HG03159 (cell line): Measurements from ENCODE around the gene NTMT1.

ENCODE experiments used
- ATAC-seq: cut with Tn5 transposase; IDR thresholded peaks from one replicate; pipeline ENCODE4 v1.9.1; 2021; ENCODE audit warnings: mild to moderate bottlenecking, moderate library complexity; ENCODE audit not compliant: unreplicated experiment

NTMT1 gene

GRCh38 chr9:129596541-129597331 lies 29.2 kb upstream of the NTMT1 start:
- ATAC-seq: no peak

DNA sequence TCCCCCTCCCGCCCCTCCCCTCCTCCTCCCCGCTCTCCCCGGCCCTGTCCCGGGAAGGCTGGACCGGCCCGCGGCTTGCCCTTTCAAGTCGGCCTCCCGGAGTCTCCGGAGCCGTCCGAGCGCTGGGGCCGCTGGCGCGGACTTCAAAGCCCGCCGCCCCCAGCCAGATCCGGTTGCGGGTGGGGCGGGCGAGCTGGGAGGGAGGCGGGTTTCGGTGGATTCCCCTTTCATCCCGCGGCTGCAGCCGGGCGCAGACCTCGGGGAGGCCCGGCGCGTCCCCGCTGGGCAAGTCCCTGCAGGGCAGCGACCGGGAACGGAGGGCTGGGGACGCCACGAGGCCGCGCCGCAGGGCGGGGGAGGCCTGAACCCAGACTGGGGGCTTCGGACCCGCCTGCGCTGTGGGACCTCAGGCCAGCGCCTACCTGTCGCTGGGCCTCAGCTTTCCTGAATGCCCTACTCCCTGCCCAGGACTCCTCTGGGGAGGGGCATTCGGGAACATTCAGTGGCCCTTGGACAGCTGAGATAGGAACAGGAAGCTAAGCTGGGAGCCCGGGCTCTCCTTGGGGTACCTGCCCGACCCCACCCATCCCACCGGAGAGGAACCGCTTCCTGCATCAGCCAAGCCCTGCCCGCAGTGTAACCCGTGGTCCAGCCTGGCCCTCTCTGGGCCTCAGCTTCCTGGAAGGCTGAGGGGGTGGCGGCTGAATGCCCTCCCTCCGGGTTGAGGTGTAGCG lies 28.4 kb upstream of the NTMT1 start:
- no peak for ATAC-seq

DNA sequence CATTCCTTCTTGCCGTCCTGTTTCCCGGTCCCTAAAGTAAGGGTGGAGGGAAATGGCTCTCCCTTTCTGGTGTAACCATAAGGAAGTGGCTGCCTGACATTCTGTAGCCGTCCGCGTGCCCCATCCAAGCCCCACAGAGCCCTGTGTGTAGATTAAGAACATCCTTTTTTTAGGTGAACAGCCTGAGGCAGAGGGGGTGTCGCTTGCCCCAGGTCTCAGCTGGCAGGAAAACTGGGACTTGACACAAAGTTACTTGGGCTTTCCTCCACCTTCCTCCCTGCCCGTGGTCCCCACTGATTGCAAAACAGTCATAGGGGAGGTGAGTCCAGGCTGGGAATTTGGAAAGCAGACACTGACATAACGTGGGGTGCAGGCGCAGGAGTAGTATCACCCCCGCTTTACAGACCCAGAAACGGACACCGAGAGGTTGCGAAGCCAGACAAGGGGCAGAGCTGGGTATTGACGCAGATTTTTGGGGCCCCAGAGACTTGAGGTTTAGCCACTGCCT lies 27.8 kb upstream of the NTMT1 start:
- ATAC-seq: no peak

DNA sequence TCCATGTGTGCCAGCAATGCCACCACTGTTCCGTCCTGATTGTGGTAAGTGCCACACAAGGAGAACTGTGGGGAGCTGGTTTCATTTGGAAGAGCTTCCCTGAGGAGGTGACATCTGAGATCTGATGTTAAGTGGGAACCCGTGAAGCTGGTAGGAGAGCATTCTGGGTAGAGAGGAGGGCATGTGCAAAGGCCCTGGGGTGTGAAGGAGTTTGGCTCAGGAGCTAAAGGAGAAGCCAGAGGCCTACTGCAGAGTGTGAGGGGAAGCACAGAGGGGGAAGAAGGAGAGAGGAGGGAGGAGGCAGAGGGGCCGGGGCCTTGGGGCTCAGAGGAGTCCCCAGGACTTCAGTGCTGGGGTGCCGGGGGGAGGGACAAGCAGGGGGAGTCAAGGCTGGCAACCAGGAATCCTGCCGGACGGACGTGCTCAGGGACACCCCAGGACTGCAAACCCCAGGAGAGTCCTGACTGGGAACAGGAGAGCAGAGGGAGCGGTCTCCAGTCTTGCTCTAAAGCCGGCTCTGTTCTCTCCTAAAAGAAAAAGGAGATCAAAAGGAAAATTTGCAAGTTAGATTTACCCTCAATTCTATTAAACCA lies 24.8 kb upstream of the NTMT1 start:
- ATAC-seq: no peak

- ATAC-seq: no peak
Measured at GRCh38 chr9:129602598-129603415, 23.2 kb upstream of the NTMT1 start.

GRCh38 chr9:129604056-129604765 lies 21.8 kb upstream of the NTMT1 start:
- ATAC-seq: no peak

DNA sequence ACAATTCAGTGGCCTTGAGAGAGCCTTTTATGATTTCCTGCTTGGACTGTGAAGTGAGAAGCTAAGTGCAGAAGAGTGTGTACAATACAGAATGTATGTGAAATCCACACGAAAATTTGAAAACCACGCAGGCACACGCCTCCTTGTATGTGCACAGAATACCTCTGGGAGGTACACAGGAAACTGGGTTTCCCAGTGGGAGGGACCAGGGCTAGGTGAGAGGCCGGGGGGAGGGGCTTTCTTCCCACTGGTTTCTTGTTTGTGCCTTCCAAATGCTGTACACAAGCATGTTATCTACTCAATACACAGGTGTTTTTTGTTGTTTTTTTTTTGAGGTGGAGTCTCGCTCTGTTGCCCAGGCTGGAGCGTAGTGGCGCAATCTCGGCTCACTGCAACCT lies 21.2 kb upstream of the NTMT1 start:
- ATAC-seq: no peak

DNA sequence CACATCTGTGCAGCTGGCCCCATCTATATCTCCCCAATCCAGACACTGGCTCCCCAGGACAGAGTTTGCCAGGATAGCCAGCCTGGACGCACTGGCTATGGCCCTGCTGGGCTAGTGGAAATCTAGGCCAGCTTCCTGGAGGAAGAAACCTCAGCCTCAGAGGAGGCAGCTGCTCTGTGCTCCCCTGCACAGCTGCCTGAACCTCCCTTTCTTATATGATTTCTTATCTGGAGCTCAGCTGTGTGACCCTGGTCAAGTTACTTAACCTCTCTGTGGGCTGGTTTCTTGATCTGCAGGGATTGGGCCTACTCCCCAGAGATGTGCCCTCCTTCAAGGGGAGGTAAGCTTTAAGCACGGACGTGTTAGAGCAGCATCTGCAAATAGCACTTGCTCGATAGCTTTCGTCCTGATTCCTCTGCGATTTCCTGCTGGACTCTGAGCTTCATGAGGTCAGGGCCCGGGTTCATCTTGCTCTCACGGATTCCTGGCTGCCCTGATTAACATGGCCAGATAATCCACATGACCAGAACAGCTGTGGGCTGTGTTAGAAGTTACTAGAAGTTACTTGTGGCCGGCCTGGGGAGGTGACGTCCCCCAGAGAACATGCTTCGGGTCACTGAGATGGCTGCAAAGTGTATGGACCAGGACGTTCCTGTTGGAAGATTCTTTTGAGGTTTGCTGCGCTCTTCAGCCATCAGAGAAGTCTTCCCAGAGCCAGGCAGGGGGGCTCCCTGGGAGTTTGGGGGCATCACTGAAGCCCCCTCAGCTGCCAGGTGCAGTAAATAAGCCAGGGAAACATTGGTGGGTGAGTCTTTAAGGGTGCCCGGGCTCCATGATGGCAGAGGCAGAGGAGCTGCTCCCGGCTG lies 19.6 kb upstream of the NTMT1 start:
- ATAC-seq: no peak

DNA sequence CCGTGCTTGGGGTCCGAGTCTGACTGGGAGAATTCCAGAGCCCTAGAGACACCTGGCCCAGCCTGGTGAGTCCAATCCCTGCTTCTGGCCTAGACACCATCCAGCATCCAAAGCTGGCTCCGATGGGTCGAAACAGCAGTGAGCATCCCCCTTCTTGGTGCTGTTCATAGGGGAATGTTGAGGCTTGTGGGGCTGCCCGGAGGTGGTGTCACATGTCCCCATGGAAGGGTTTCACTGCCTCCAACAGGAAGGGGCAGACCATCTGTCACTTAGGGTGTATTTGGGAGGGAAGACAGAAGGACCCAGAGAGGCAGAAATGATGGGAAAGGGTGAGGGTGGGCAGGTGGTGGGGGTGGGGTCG lies 19.0 kb upstream of the NTMT1 start:
- no peak for ATAC-seq

GRCh38 chr9:129608561-129609481 lies 17.1 kb upstream of the NTMT1 start:
- ATAC-seq: no peak

DNA sequence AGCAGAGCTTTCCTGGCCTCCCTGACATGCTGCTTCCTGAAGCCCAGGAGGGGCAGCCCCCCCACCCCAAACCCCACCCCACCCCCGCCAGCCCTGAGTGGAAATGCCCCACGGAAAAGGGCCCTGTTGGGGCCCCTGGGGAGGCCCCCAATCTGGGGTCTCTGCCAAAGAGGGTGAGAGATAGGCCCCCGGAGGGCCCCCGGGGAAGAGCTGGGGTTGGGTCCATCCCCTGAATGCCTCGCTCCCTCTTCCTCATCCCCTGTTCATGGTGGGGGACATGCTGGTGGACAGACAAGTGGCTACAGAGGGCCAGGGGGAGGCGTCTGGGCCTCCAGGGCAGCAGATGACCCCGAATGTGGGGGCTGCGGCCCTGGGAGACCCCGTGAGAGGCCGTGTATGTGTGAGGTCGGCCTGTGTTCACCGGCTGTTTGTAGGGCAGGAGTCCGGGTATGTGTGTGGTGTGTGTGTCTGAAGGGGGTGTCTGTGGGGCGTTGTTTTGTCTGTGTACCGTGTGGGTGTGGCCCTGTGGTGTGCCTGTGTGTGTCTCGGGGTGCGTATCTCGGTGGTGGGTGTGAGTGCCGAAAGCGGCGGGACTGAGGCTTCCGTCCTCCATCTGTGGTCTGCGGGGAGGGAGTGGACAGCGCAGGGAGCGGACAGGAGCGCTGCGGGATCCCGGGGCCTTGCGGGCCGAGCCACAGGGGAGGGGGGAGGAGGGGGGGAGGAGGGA lies 16.3 kb upstream of the NTMT1 start:
- no peak for ATAC-seq

GRCh38 chr9:129610213-129610472 lies 15.8 kb upstream of the NTMT1 start:
- no peak for ATAC-seq

DNA sequence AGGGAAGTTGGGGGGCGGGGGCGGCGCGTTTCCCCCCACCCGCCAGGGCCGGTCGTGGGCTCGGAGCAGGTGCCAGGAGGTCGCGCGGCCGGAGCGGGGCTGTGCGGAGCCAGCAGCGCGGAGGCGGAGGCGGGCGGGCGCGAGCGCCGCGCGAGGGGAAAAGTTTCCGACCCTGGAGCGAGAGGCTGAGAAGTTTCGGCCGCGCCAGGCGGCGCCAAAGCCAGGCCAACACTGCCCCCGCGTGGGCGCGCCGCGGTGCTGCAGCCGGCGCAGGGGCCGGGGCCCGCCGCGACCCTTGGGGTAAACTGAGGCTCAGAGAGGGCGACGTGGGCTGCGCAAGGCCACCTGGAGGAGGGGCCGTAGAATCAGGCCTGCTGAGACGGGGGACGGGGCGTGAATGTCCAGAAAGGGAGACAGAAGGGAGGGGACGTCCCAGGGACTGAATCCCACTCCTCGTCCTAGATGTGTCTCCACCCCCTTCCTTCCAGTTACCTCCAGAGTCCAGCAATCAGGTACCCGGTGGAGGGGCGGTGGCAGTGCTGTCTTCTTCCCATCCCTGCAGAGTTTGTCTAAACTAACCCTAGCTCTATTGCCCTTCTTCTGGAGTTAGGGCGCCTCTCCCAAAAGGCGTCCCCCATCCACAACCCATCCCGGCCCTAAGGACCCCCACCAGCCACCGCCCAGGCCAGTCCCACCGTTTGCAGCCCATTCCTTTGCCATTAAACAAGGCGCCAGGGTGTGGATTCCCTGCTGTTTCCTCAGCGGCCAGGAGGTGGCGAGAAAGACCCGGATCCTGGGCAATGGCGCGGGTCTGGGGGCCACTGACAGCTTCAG lies 15.3 kb upstream of the NTMT1 start:
- peak; percentile 44 for ATAC-seq

DNA sequence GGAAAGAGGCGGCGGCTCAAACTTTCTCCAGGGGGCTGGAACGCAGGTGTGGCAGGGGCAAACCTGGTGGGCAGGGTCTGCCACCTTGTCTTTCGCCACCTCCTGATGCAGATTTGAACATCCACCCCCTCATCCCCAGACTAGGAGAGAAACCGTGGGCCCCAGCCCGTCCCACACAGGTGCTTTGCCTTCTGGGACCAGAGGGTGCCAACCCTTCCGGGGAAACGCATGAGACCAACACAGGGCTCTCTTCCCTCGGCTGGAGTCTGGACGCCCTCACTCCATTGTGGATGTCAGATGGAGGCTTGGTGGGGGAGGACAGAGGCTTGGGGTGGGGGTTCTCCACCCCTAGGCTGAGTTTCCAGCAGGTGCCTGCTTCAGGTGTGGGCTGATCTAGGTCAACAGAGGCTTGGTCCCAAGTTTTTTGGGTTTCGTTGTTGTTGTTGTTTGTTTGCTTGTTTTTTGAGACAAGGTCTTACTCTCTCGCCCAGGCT lies 14.6 kb upstream of the NTMT1 start:
- no peak for ATAC-seq

DNA sequence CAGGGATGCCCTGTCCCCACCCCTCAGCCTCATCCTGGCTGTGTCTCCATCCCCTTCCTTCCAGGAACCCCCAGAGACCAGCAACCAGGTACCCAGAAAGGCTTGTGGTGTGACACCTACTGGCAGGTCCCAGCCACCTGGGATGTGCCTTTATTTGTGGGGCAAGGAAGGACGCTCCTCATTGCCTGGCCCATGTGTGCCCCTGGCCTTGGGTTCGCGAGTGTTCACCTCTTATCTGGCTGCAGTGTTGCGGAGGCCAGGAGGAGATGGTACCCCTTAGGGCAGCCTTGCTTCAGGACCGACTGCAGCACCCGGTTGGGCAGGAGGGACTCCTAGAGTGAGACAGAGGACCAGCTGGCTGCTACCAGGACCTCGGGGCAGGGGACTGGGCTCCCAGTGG lies 13.8 kb upstream of the NTMT1 start:
- no peak for ATAC-seq

DNA sequence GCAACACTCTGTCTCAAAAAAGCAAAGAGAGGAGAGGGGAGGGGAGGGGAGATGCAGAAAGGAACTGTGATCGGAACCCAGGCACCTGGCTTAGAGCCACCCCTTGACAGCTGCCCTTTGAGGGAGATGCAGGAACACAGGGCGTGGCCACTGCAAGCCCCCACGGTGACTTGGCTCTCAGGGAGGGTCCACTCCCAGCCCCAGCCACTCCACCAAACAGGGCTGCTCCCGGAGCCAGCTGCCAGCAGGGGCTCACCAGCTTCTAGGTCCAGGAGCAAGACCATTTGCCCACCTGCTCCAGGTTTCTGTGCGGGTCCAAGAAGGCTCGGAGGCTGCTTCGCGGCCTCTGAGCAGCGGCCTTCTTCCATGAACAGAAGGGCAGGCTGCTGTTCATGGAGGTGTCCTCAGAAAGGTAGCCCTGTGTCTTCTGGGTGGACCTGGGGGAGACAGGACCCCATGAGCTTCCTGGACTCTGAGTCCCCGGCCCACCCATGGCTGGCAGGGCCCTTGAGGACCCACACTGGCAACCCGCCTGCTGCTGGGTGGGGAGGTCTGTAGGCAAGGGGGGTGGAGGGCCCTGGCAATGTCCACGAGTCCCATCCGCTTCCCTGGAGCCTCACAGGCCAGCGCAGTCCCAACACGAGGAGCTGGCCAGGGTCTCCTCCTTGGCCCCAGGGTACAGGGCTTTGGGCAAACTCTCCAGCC lies 13.0 kb upstream of the NTMT1 start:
- no peak for ATAC-seq
